H7 (cell line): ENCODE data around the gene LTC4S. TPM values are rescaled to one million over a fixed set of nuclear protein-coding genes. Genes with fewer than 3 reads are reported as not detected.

Experiments used
- DNase-seq: peaks from one replicate; pipeline ENCODE4 v3.0.0; 2012
- H3K27me3 ChIP-seq: 2 replicates; pipeline ENCODE4 v1.6.0; 2011; ENCODE audit warnings: mild to moderate bottlenecking, low read length; ENCODE audit not compliant: control insufficient read depth, insufficient read depth
- H3K36me3 ChIP-seq: replicated peaks from 2 replicates; pipeline ENCODE4 v1.5.1; 2011; ENCODE audit warnings: low read length; ENCODE audit not compliant: control insufficient read depth, insufficient read depth
- H3K4me3 ChIP-seq: 2 replicates; pipeline ENCODE4 v1.5.1; 2011; ENCODE audit warnings: low read depth, mild to moderate bottlenecking, control low read depth, low read length, moderate library complexity; ENCODE audit not compliant: insufficient read depth
- total RNA-seq: library from RNA; depleted of rRNA; stranded (reverse); fragments of >200 nt; shearing (Covaris generic); gene quantifications from 2 replicates; pipeline ENCODE4 v1.2.3, GENCODE V29; 2014

The LTC4S gene
- total RNA-seq, 1 experiment from 2014 or later: 5.1 TPM

- H3K36me3 ChIP-seq: peaks cover 26% of the 10 kb centered on the region
- H3K27me3 ChIP-seq: no peaks in the 10 kb centered on the region
- DNase-seq: no peak
- no peak overlapping the region for H3K4me3 ChIP-seq
These were observed 28.4 kb upstream of the LTC4S start for GRCh38 chr5:179765400-179765799.

- DNase-seq: no peak
- Histone ChIP-seq H3K27me3 (no peaks in the 10 kb centered on the region), H3K4me3 (no peak overlapping the region), H3K36me3 (peaks cover 32% of the 10 kb centered on the region)
These were observed 27.6 kb upstream of the LTC4S start for GRCh38 chr5:179766021-179766725.

- H3K36me3 ChIP-seq: peaks cover 36% of the 10 kb centered on the region
- H3K27me3 ChIP-seq: no peaks in the 10 kb centered on the region
- peak; percentile 10 for DNase-seq
- no peak overlapping the region for H3K4me3 ChIP-seq
These were observed 26.9 kb upstream of the LTC4S start for GRCh38 chr5:179766726-179767455.

- Histone ChIP-seq H3K36me3 (peaks cover 40% of the 10 kb centered on the region), H3K4me3 (no peak overlapping the region), H3K27me3 (no peaks in the 10 kb centered on the region)
- peak; percentile 11 for DNase-seq
These were observed 26.2 kb upstream of the LTC4S start for GRCh38 chr5:179767496-179768100.

- peaks cover 44% of the 10 kb centered on the region for H3K36me3 ChIP-seq
- DNase-seq: peak; percentile 76
- H3K27me3 ChIP-seq: no peaks in the 10 kb centered on the region
- H3K4me3 ChIP-seq: no peak overlapping the region
These were observed 25.3 kb upstream of the LTC4S start for GRCh38 chr5:179768326-179769085.

- peak; percentile 9 for DNase-seq
- Histone ChIP-seq H3K4me3 (no peak overlapping the region), H3K27me3 (no peaks in the 10 kb centered on the region), H3K36me3 (peaks cover 51% of the 10 kb centered on the region)
These were observed 24.5 kb upstream of the LTC4S start for GRCh38 chr5:179769271-179769670.

GRCh38 chr5:179769796-179770195, 24.0 kb upstream of the LTC4S start:
- Histone ChIP-seq H3K36me3 (peaks cover 51% of the 10 kb centered on the region), H3K4me3 (no peak overlapping the region), H3K27me3 (no peaks in the 10 kb centered on the region)
- no peak for DNase-seq

GRCh38 chr5:179771311-179771895, 22.4 kb upstream of the LTC4S start:
- no peak for DNase-seq
- Histone ChIP-seq H3K27me3 (no peaks in the 10 kb centered on the region), H3K36me3 (peaks cover 48% of the 10 kb centered on the region), H3K4me3 (no peak overlapping the region)

- Histone ChIP-seq H3K27me3 (no peaks in the 10 kb centered on the region), H3K4me3 (no peak overlapping the region), H3K36me3 (peaks cover 45% of the 10 kb centered on the region)
- DNase-seq: no peak
These were observed 21.4 kb upstream of the LTC4S start for GRCh38 chr5:179772351-179772750.

GRCh38 chr5:179773686-179774040, 20.1 kb upstream of the LTC4S start:
- no peaks in the 10 kb centered on the region for H3K27me3 ChIP-seq
- DNase-seq: no peak
- H3K4me3 ChIP-seq: no peak overlapping the region
- peaks cover 44% of the 10 kb centered on the region for H3K36me3 ChIP-seq

- no peak for DNase-seq
- Histone ChIP-seq H3K27me3 (no peaks in the 10 kb centered on the region), H3K36me3 (peaks cover 38% of the 10 kb centered on the region), H3K4me3 (no peak overlapping the region)
These were observed 19.3 kb upstream of the LTC4S start for GRCh38 chr5:179774442-179774841.

- Histone ChIP-seq H3K27me3 (no peaks in the 10 kb centered on the region), H3K36me3 (peaks cover 29% of the 10 kb centered on the region), H3K4me3 (no peak overlapping the region)
- no peak for DNase-seq
These were observed 17.3 kb upstream of the LTC4S start for GRCh38 chr5:179776411-179776938.

- H3K4me3 ChIP-seq: no peak overlapping the region
- H3K27me3 ChIP-seq: no peaks in the 10 kb centered on the region
- no peak for DNase-seq
- H3K36me3 ChIP-seq: peaks cover 25% of the 10 kb centered on the region
These were observed 16.3 kb upstream of the LTC4S start for GRCh38 chr5:179777456-179777855.

- H3K27me3 ChIP-seq: no peaks in the 10 kb centered on the region
- no peak for DNase-seq
- peaks cover 23% of the 10 kb centered on the region for H3K36me3 ChIP-seq
- H3K4me3 ChIP-seq: no peak overlapping the region
These were observed 15.9 kb upstream of the LTC4S start for GRCh38 chr5:179777909-179778308.
